ENCODE data around the gene LLCFC1.
"Not testable (repeated sequence)": the region's sequence is repeated elsewhere in the genome, so short reads cannot be mapped to it uniquely, and the experiment has no call there.

The LLCFC1 gene

DNA sequence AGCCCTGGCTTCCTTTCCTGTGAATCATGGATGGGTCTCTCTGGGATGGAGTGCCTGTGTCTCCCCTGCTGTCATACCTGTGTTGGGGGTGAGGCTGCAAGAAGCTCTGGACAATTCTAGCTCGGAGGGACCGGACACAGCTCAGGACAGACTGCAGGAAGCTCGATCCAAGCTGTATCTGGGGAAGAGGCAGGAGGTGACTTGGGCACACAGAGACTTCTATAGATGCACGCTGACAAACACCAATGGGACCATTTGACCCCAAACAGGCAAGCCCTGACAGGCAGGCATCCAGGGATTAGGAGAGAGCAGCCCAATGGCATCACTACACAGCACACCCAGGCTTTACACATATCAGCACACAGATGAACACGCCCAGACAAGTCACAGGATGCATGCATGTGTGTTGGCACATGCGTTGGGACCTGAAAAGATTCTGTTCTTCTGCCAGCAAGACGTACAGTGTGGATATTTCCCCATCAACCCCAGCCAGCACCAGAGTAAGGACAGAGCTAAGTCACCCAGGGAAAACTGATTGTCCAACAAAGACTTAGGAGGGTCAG lies 4.5 kb downstream of the LLCFC1 start:
- no peak for DNase-seq (ENCODE audit: low read depth)

GRCh38 chr7:142945001-142945400 lies 5.7 kb downstream of the LLCFC1 start:
- DNase-seq (ENCODE audit: low read depth), result no peak

DNA sequence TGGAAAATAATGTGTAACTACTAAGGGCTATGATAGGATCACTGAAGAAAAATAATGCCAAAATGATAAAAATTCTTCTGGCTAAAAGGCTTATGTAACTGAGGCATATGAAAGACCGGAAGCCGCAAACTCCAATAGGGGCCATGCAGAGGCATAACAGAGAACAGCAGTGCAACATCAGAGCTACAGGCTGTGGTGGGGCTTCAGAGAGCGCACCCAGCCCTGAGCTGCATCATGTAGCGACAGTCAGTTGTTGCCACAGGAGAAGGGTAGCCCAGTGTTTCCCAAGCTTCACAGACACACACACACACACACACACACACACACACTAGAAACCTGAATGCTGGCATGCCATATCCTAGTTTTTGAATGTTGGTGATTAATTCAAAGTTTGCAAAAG lies 9.3 kb downstream of the LLCFC1 start:
- DNase-seq (ENCODE audit: low read depth), result no peak

DNA sequence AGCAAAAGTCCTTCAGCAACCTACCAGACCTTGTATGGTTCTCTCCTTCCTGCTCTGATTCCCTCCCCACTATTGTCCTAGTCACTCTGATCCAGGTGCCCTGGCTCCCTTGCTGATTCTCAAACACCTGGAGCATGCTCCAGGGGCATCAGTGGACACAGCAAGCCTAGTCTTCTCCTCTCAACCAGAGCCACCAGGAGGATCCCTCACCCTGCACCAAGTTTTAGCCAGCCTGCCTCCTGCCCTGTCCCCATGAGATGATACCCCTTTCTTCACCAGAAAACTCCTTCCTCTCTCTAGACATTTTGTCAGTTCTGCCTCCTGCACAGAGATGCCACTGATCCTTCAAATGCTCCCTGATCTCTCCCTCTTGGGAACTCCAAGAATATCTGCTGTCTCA lies 11.0 kb downstream of the LLCFC1 start:
- DNase-seq (ENCODE audit: low read depth), result no peak

GRCh38 chr7:142954680-142955268 lies 15.5 kb downstream of the LLCFC1 start:
- no peak for DNase-seq (ENCODE audit: low read depth)

- DNase-seq (ENCODE audit: low read depth), result no peak
These were observed 17.8 kb downstream of the LLCFC1 start for GRCh38 chr7:142956951-142957623.

- no peak for DNase-seq (ENCODE audit: low read depth)
These were observed 18.4 kb downstream of the LLCFC1 start for GRCh38 chr7:142957723-142958122.

DNA sequence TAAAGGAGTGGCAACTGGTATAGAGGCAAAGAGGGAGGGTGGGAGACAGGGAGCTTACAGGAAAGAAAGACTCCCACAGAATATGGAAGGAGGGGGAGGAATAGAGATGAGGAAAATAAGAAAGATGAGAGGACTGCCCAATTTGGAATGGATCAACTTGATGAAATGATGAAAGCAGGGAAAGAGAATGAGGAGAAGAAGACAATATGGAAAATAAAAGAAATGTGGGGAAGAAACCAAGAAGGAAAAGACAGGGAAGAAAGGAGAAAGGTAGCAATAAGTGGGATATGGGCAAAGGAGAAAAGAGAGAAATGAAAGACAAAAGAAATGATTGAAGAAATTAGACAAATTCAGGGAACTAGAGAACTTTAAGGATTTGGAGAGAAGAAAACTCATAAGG lies 19.9 kb downstream of the LLCFC1 start:
- no peak for DNase-seq (ENCODE audit: low read depth)

- no peak for DNase-seq (ENCODE audit: low read depth)
These were observed 21.8 kb downstream of the LLCFC1 start for GRCh38 chr7:142960955-142961512.

GRCh38 chr7:142961595-142961972 lies 22.3 kb downstream of the LLCFC1 start:
- no peak for DNase-seq (ENCODE audit: low read depth)

DNA sequence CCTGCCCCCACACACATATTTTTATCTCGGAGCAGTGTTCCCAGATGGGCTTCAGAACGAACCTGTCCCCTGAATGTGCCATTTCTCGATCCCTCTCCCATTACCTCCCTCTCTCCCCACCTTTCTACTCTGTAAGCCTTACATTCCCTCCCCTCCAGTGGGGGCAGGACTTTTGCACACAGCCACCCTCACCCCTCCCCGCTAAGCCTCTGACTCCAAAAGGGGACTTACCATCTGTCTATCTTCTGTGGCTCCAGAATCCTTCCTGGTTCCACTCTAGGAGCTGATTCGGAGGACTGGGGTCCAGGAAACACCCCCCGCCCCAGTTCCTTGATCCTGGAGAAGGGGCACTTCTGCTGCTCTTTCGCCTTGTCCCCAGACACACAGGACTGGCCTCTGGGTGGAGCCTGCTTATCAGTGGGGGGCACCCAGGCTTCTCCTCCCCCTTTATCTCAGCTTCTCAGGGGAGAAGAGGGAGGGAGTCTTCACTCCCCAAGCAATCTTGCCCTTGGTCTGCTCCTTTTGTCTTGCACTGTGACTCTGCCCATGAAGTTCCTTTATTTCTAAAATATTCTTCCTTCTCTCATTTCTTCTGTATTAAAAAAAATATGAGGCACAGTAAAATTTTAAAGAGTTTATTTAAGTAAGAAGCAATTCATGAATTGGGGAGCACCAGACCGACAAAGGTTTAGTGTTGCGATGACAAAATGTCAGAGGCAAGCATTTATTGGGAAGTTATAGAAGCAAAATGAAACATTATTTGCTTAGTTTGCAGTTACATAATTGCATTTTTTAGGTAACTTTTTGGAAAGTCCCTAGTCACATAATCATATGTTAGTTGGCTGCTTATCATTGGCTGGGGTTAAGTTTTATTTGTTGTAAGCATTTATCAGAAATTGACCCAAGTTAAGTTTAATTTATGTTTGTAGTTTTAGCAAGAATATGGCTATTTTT lies 23.0 kb downstream of the LLCFC1 start, which contains the start of gene KEL:
TSS of gene KEL (minus strand) at position 391 of the 954 bp plus-strand sequence. CDS start at position 234, 157 bp downstream.
- DNase-seq (ENCODE audit: low read depth), result no peak

DNA sequence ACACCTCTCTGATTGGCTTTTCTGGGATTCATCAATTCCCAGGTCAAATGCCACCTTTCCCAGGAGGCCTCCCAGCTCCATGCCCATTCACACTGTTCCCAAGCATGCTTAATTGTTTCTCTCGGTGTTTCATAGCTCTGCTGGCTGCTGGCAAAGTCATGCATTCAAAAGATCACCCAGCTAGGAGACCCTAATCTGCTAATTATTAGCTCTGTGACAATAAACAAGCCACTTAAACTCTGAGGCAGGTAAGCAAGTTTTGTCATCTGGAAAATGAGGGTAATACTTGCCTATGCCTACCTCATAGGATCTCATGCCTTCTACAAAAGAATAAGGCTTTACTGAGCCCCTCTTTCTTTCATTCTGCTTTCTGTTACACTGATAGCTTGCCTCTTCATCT lies 23.7 kb downstream of the LLCFC1 start:
- DNase-seq (ENCODE audit: low read depth), result no peak

GRCh38 chr7:142963993-142964392 lies 24.7 kb downstream of the LLCFC1 start:
- DNase-seq (ENCODE audit: low read depth), result no peak

DNA sequence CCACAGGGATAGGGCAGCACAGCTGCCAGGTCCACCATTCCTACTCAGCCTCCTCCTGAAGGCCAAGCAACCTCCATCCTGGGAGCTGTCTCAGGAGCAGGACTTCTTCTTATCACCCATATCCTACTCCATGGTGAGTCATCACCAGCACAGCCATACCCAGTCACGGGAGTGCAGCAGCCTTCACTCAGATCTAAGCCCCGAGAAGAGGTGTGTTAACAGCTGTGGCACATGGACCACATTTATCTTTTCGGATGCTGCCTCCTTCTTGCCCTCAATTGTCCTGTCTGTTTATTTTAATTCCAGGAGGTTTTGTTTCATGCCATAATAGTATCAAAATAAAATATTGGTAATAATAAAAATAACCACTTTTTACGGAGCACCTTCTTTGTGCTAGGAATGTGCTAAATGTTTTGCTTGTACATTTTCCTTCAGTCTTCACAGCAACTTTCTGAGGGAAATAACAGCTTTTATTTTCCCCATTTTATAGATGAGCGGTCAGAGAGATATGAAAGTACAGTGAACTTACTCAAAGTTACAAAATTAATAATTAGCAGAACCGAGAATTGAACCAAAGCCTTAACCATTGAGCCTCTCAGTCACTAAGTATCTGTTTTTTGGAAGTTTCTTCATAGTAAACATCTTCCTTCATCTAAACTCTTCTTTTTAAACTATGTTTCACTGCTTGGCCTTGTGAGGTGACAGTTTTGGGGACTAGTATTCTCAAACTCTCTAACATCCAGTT lies 25.4 kb downstream of the LLCFC1 start:
- no peak for DNase-seq (ENCODE audit: low read depth)

- DNase-seq (ENCODE audit: low read depth), result no peak
These were observed 28.9 kb downstream of the LLCFC1 start for GRCh38 chr7:142968229-142968628.

GRCh38 chr7:142969183-142969582 lies 29.9 kb downstream of the LLCFC1 start:
- no peak for DNase-seq (ENCODE audit: low read depth)

DNA sequence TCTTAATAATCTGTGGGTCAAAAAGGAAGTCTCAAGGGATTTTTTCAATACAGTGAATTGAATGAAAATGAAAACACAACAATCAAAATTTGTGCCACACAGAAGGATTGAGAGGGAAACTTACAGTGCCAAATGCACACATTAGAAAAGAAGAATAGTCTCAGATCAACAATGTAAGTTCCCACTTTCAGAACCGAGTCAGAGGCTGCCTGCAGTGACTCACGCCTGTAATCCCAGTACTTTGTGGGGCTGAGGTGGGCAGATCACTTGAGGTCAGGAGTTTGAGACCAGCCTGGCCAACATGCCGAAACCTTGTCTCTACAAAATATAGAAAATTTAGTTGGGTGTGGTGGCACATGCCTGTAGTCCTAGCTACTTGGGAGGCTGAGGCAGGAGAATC lies 35.3 kb downstream of the LLCFC1 start:
- no peak for DNase-seq (ENCODE audit: low read depth)

DNA sequence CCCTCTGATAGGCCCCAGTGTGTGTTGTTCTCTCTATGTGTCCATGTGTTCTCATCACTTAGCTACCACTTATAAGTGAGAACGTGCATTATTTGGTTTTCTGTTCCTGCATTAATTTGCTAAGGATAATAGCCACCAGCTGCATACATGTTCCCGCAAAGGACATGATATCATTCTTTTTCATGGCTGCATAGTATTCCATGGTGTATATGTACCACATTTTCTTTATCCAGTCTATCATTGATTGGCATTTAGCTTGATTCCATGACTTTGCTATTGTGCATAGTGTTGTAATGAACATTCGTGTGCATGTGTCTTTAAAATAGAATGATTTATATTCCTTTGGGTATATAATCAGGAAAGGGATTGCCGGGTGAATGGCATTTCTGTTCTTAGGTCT lies 39.1 kb downstream of the LLCFC1 start:
- not testable (repeated sequence) for DNase-seq (ENCODE audit: low read depth)

DNA sequence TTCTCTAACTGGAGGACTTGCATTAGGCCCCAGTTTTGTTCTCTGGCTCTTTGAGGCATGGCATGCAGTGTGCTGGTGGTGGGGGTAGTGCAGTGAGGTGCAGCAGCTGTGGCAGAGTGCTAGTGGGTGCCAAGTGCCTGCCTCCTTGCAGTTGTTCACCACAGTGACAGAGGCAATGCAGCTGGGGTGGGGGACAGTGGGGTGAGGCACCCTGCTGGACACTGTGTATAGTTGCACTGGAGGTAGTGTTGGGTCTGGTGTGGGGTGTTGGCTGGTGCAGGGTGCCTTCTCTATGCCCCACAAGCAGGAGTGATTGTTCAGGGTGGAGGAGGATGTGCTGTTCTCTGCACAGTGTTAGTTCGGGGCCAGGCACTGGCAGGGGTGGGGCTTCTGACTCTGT lies 44.5 kb downstream of the LLCFC1 start:
- DNase-seq (ENCODE audit: low read depth), result no peak

DNA sequence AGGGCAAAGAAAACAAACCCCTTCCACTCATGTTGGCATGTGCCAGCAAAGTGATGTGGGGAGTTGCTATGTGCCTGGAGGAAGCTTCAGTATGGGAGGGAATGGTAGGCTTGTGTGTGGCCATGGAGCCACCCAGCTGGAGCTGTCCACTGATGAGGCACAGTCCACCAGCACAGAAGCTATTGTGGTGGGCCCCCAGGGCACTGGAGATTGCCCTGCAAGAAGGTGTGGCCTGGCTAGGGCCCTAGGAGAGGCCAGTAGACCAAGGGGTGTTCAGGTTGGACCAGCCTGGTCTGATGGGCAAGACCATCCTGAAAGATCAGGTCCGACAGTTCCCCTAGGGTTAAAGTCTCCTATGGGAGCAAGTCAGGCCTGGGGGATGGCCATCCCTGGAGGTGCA lies 45.0 kb downstream of the LLCFC1 start:
- DNase-seq (ENCODE audit: low read depth), result no peak

Measured in fibroblast of gingiva (primary cell).